Hepatocyte (in vitro differentiated cells): ENCODE data around the gene SLC4A1AP. TPM values are rescaled to one million over a fixed set of nuclear protein-coding genes. Genes with fewer than 3 reads are reported as not detected.
A peak's percentile ranks its signal among the peaks of the same experiment; 100 is the strongest.
"Not testable (repeated sequence)": the region's sequence is repeated elsewhere in the genome, so short reads cannot be mapped to it uniquely, and the experiment has no call there.

Experiments
- DNase-seq: peaks from one replicate; pipeline ENCODE4 v3.0.0-alpha.2; 2016; ENCODE audit warnings: low spot score
- H2AFZ ChIP-seq: fragments of 200-600 bp; sonication (generic); 2 replicates; pipeline ENCODE4 v1.6.0; 2016; ENCODE audit warnings: antibody characterized with exemption, mild to moderate bottlenecking
- H3K27ac ChIP-seq: fragments of 200-600 bp; sonication (generic); 2 replicates; pipeline ENCODE4 v1.5.1; 2016; ENCODE audit warnings: mild to moderate bottlenecking
- H3K27me3 ChIP-seq: fragments of 200-600 bp; sonication (generic); 2 replicates; pipeline ENCODE4 v1.6.1; 2016
- H3K36me3 ChIP-seq: fragments of 200-600 bp; sonication (generic); replicated peaks from 2 replicates; pipeline ENCODE4 v1.5.1; 2016; ENCODE audit warnings: low read depth; ENCODE audit not compliant: insufficient read depth
- H3K4me1 ChIP-seq: fragments of 200-600 bp; sonication (generic); 2 replicates; pipeline ENCODE4 v1.5.1; 2016; ENCODE audit warnings: mild to moderate bottlenecking, moderate library complexity; ENCODE audit not compliant: insufficient read depth
- H3K4me2 ChIP-seq: fragments of 200-600 bp; sonication (generic); 2 replicates; pipeline ENCODE4 v1.6.0; 2016
- H3K4me3 ChIP-seq: fragments of 200-600 bp; sonication (generic); 2 replicates; pipeline ENCODE4 v1.5.1; 2016; ENCODE audit warnings: mild to moderate bottlenecking
- H3K79me2 ChIP-seq: fragments of 200-600 bp; sonication (generic); 2 replicates; pipeline ENCODE4 v1.6.0; 2017; ENCODE audit warnings: mild to moderate bottlenecking
- H3K9me2 ChIP-seq: fragments of 200-600 bp; sonication (generic); replicated peaks from 2 replicates; pipeline ENCODE4 v1.6.0; 2017; ENCODE audit warnings: mild to moderate bottlenecking; ENCODE audit not compliant: insufficient read depth
- H3K9me3 ChIP-seq: fragments of 200-600 bp; sonication (generic); 2 replicates; pipeline ENCODE4 v1.5.1; 2016; ENCODE audit warnings: low read depth, mild to moderate bottlenecking
- H4K20me1 ChIP-seq: fragments of 200-600 bp; sonication (generic); 2 replicates; pipeline ENCODE4 v1.6.0; 2016; ENCODE audit warnings: mild to moderate bottlenecking; ENCODE audit not compliant: insufficient read depth, poor library complexity, severe bottlenecking
- EZH2 ChIP-seq: fragments of 200-600 bp; sonication (generic); IDR thresholded peaks from 2 replicates; pipeline ENCODE4 v1.6.1; 2016; ENCODE audit warnings: antibody characterized with exemption, mild to moderate bottlenecking, borderline replicate concordance
- EZH2phosphoT487 ChIP-seq: fragments of 200-600 bp; sonication (generic); IDR thresholded peaks from one replicate; pipeline ENCODE4 v1.6.1; 2018; ENCODE audit warnings: antibody characterized with exemption, mild to moderate bottlenecking, low read depth, moderate library complexity; ENCODE audit not compliant: unreplicated experiment, severe bottlenecking
- WGBS: methylation state at CpG from one replicate; pipeline ENCODE4 v1.1.6; 2016; ENCODE audit warnings: low lambda C conversion rate; ENCODE audit errors: missing lambda C conversion rate; 5-methylcytosine and 5-hydroxymethylcytosine counted together
- polyA plus RNA-seq: library from polyadenylated mRNA; unstranded; fragments of >200 nt; fragmentation: Nextera tagmentation; extraction: Ambion mirVana; gene quantifications from 2 replicates; pipeline ENCODE4 v1.2.1, GENCODE V29; 2016
- total RNA-seq: library from RNA; depleted of rRNA; stranded (reverse); fragments of >200 nt; gene quantifications from 2 replicates; pipeline ENCODE4 v1.2.3, GENCODE V29; 2014
- TF ChIP-seq, protein P1 (sequence below): fragments of 200-600 bp; sonication (generic); IDR thresholded peaks from 2 replicates; pipeline ENCODE4 v1.5.1; 2016; ENCODE audit warnings: antibody characterized with exemption, mild to moderate bottlenecking; ENCODE audit not compliant: poor library complexity

SLC4A1AP gene
- total and polyA plus RNA-seq, 2 experiments from 2014 or later, result 21.1 to 21.9 TPM

DNA sequence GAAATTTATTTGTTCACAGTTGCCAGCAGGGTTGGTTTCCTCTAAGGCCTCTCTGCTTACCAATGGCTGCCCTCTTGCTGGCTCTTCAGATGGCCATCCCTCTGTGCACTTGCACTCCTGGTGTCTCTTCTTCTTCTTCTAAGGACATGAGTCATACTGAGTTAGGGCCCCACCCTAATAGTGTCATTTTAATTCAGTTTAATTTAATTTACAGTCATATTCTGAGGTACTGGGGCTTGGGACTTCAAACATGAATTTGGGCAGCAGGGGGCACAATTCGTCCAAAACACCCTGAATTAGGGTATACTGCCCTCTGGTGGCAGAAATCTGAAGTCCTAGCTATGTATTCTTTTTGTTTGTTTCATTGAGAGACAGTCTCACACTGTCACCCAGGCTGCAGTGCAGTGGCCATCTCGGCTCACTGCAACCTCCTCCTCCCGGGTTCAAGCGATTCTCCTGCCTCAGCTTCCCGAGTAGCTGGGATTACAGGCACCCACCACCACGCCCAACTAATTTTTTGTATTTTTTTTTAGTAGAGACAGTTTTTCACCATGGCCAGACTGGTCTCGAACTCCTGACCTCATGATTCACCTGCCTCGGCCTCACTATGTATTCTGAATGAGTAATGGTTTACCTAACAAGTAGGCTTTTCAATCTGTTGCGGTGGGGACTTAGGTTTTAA is 19.8 kb downstream of the SLC4A1AP start:
- no peak overlapping the region for H3K4me2 ChIP-seq
- no peak overlapping the region for H2AFZ ChIP-seq
- H3K9me3 ChIP-seq, result no peaks in the 10 kb centered on the region
- TF ChIP-seq EZH2phosphoT487 (no peak), EZH2 (no peak)
- TF ChIP-seq, protein P1, sequence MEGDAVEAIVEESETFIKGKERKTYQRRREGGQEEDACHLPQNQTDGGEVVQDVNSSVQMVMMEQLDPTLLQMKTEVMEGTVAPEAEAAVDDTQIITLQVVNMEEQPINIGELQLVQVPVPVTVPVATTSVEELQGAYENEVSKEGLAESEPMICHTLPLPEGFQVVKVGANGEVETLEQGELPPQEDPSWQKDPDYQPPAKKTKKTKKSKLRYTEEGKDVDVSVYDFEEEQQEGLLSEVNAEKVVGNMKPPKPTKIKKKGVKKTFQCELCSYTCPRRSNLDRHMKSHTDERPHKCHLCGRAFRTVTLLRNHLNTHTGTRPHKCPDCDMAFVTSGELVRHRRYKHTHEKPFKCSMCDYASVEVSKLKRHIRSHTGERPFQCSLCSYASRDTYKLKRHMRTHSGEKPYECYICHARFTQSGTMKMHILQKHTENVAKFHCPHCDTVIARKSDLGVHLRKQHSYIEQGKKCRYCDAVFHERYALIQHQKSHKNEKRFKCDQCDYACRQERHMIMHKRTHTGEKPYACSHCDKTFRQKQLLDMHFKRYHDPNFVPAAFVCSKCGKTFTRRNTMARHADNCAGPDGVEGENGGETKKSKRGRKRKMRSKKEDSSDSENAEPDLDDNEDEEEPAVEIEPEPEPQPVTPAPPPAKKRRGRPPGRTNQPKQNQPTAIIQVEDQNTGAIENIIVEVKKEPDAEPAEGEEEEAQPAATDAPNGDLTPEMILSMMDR, result peak; percentile 99
- WGBS, result 39% methylated on average over 9 of the region's 9 CpGs
- H3K27ac ChIP-seq, result peak overlapping the region; percentile 94
- H3K9me2 ChIP-seq, result no peaks in the 10 kb centered on the region
- H3K4me1 ChIP-seq, result peaks cover 6% of the 10 kb centered on the region
- H3K27me3 ChIP-seq, result no peaks in the 10 kb centered on the region
- H3K36me3 ChIP-seq, result no peaks in the 10 kb centered on the region
- no peaks in the 10 kb centered on the region for H4K20me1 ChIP-seq
- H3K79me2 ChIP-seq, result no peaks in the 10 kb centered on the region
- DNase-seq, result peak; percentile 92
- H3K4me3 ChIP-seq, result no peak overlapping the region

DNA sequence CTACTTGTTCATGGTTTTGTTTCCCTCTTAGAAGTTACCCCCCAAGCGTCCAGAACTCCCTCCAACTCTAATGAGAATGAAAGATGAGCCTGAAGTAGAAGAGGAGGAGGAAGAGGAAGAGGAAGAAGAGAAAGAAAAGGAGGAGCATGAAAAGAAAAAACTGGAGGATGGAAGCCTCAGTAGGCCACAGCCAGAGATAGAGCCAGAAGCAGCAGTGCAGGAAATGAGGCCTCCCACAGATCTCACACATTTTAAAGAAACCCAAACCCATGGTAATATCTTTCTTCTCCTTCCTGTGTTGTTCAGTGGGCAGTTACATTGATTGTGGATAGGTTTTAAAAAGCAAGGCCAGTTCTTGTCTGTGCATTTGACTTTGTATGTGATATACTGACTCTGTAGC is 21.3 kb downstream of the SLC4A1AP start:
- not testable (repeated sequence) for H3K9me3 ChIP-seq, H3K4me2 ChIP-seq, H3K9me2 ChIP-seq, H2AFZ ChIP-seq, H3K36me3 ChIP-seq, DNase-seq, H3K4me1 ChIP-seq, H3K27me3 ChIP-seq, H4K20me1 ChIP-seq, H3K27ac ChIP-seq, H3K79me2 ChIP-seq, H3K4me3 ChIP-seq
- 94% methylated on average over 1 of the region's 1 CpG for WGBS

DNA sequence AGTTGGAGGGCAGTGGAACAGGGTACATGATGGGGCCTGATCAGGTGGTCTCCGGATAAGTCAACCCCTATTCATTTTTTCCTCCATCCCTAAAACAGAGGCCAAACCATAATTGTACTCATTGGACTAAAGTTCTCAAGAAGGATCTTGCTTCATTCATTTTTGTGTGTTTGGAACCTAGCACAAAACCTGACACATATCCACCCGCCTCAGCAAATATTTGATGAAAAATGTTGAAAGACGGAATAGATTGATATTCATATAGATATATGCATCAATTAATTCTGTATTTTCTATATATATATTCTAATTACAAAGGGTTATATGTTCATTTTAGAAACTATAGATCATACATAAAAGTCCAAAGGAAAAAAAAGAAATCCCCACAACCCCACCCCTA is 21.9 kb downstream of the SLC4A1AP start:
- TF ChIP-seq EZH2 (no peak), EZH2phosphoT487 (no peak)
- TF ChIP-seq, protein P1, result no peak
- Histone ChIP-seq H3K79me2 (no peaks in the 10 kb centered on the region), H4K20me1 (no peaks in the 10 kb centered on the region), H3K9me2 (no peaks in the 10 kb centered on the region), H3K4me2 (no peak overlapping the region), H2AFZ (no peak overlapping the region), H3K27ac (no peak overlapping the region), H3K4me3 (no peak overlapping the region), H3K4me1 (peaks cover 6% of the 10 kb centered on the region), H3K36me3 (no peaks in the 10 kb centered on the region), H3K27me3 (no peaks in the 10 kb centered on the region), H3K9me3 (no peaks in the 10 kb centered on the region)
- 99% methylated on average over 3 of the region's 3 CpGs for WGBS
- DNase-seq, result no peak

DNA sequence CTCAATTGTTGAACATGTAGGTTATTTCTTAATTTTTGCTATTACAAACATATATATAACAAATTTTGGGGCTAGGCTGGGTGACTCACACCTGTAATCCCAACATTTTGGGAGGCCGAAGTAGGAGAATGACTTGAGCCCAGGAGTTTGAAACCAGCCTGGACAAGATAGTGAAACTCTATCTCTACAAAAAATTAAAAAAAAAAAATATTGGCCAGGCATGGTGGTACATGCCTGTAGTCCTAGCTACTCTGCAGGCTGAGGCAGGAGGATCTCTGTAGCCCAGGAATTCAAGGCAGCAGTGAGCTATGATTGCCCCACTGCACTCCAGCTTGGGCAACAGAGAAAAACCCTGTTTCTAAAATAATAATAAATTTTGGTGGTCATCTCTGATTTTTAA is 23.5 kb downstream of the SLC4A1AP start:
- Histone ChIP-seq H3K9me3 (no peaks in the 10 kb centered on the region), H3K4me2 (no peak overlapping the region), H3K36me3 (no peaks in the 10 kb centered on the region), H4K20me1 (no peaks in the 10 kb centered on the region), H3K27ac (no peak overlapping the region), H3K27me3 (no peaks in the 10 kb centered on the region), H3K4me3 (no peak overlapping the region), H3K4me1 (peaks cover 6% of the 10 kb centered on the region), H3K9me2 (no peaks in the 10 kb centered on the region), H3K79me2 (no peaks in the 10 kb centered on the region), H2AFZ (no peak overlapping the region)
- no peak for DNase-seq
- WGBS, result 96% methylated on average over 1 of the region's 1 CpG
- TF ChIP-seq, protein P1, result no peak
- no peak for TF ChIP-seq EZH2phosphoT487
- TF ChIP-seq EZH2, result no peak
